22Rv1 (cell line): ENCODE measurements around the gene PI4K2B.
"Not testable (repeated sequence)": the region's sequence is repeated elsewhere in the genome, so short reads cannot be mapped to it uniquely, and the experiment has no call there.

Experiments used
- CTCF ChIP-seq: fragments of 450-650 bp; IDR thresholded peaks from 2 replicates; pipeline ENCODE4 v1.5.1; 2017; ENCODE audit warnings: mild to moderate bottlenecking
- ZFX ChIP-seq: fragments of 450-650 bp; IDR thresholded peaks from 2 replicates; pipeline ENCODE4 v1.6.1; 2017; ENCODE audit warnings: antibody characterized with exemption, borderline replicate concordance

DNA sequence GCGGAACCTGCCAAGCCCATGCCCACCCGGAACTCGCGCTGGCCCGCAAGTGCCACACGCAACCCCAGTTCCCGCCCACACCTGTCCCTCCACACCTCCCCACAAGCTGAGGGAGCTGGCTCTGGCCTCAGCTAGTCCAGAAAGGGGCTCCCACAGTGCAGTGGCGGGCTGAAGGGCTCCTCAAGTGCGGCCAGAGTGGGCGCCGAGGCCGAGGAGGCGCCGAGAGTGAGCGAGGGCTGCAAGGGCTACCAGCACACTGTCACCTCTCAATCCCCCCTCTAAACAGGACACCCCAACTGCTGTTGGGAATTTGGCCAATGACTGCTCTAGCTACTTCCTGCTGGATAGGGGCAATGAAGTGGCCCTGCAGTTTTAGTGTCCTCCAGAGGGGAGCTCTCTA lies 5.7 kb downstream of the PI4K2B start:
- not testable (repeated sequence) for TF ChIP-seq CTCF, ZFX
